Mesendoderm (in vitro differentiated cells): Measurements from ENCODE around the gene TANC1.

Experiments
- DNase-seq: peaks from one replicate; pipeline ENCODE4 v3.0.0; 2013
- H2AK5ac ChIP-seq: 2 replicates; pipeline ENCODE4 v1.6.1; 2013; ENCODE audit warnings: low read length, inconsistent platforms
- H2BK120ac ChIP-seq: 2 replicates; pipeline ENCODE4 v1.6.1; 2013; ENCODE audit warnings: low read depth, mild to moderate bottlenecking, low read length, moderate library complexity, mixed read lengths
- H2BK15ac ChIP-seq: replicated peaks from 2 replicates; pipeline ENCODE4 v1.6.1; 2013; ENCODE audit warnings: low read depth, mild to moderate bottlenecking, moderate library complexity
- H2BK5ac ChIP-seq: 2 replicates; pipeline ENCODE4 v1.6.1; 2013; ENCODE audit warnings: low read length, inconsistent platforms
- H3K18ac ChIP-seq: 2 replicates; pipeline ENCODE4 v1.6.1; 2013; ENCODE audit warnings: mild to moderate bottlenecking, low read length, mixed read lengths
- H3K23ac ChIP-seq: one replicate; pipeline ENCODE4 v1.6.1; 2013; ENCODE audit warnings: low read length
- H3K27ac ChIP-seq: 2 replicates; pipeline ENCODE4 v1.5.1; 2013; ENCODE audit warnings: low read depth, mild to moderate bottlenecking, inconsistent platforms, low read length, moderate library complexity
- H3K27me3 ChIP-seq: 2 replicates; pipeline ENCODE4 v1.6.1; 2013; ENCODE audit warnings: low read length, control low read depth, mild to moderate bottlenecking, inconsistent platforms; ENCODE audit not compliant: insufficient read depth, poor library complexity
- H3K36me3 ChIP-seq: 2 replicates; pipeline ENCODE4 v1.6.1; 2013; ENCODE audit warnings: low read length, inconsistent platforms; ENCODE audit not compliant: control insufficient read depth, insufficient read depth
- H3K4ac ChIP-seq: one replicate; pipeline ENCODE4 v1.6.1; 2013; ENCODE audit warnings: low read depth, mild to moderate bottlenecking, low read length, moderate library complexity
- H3K4me1 ChIP-seq: 2 replicates; pipeline ENCODE4 v1.6.1; 2013; ENCODE audit warnings: low read depth, low read length, inconsistent platforms; ENCODE audit not compliant: control insufficient read depth
- H3K4me2 ChIP-seq: 2 replicates; pipeline ENCODE4 v1.6.1; 2013; ENCODE audit warnings: low read length
- H3K4me3 ChIP-seq: 2 replicates; pipeline ENCODE4 v1.5.1; 2013; ENCODE audit warnings: mild to moderate bottlenecking, low read length
- H3K56ac ChIP-seq: one replicate; pipeline ENCODE4 v1.6.1; 2013; ENCODE audit warnings: low read length
- H3K79me1 ChIP-seq: 2 replicates; pipeline ENCODE4 v1.6.1; 2013; ENCODE audit warnings: low read length, inconsistent platforms
- H3K79me2 ChIP-seq: 2 replicates; pipeline ENCODE4 v1.6.1; 2013; ENCODE audit warnings: mild to moderate bottlenecking, low read length; ENCODE audit not compliant: control insufficient read depth, insufficient read depth
- H3K9ac ChIP-seq: 2 replicates; pipeline ENCODE4 v1.6.1; 2013; ENCODE audit warnings: low read length, inconsistent platforms
- H4K5ac ChIP-seq: one replicate; pipeline ENCODE4 v1.6.1; 2013; ENCODE audit warnings: low read length
- H4K8ac ChIP-seq: one replicate; pipeline ENCODE4 v1.6.1; 2013; ENCODE audit warnings: low read depth, mild to moderate bottlenecking, control low read depth, low read length, moderate library complexity
- WGBS: extraction: QIAGEN DNeasy Blood & Tissue Kit; methylation state at CpG from one replicate; pipeline ENCODE4 v1.1.7; 2013; ENCODE audit warnings: low lambda C conversion rate, missing lambda C conversion rate; ENCODE audit not compliant: insufficient coverage; ENCODE audit errors: extremely low coverage; 5-methylcytosine and 5-hydroxymethylcytosine counted together

The TANC1 gene

GRCh38 chr2:159110784-159111183 lies 142.3 kb downstream of the TANC1 start:
- WGBS = no CpG with 5 or more reads among the region's 2 CpGs
- Histone ChIP-seq H3K4me1 (no peaks in the 10 kb centered on the region), H3K4me2 (no peak overlapping the region), H3K27me3 (no peaks in the 10 kb centered on the region), H2BK15ac (no peak overlapping the region), H3K23ac (no peak overlapping the region), H3K27ac (no peak overlapping the region), H2AK5ac (no peak overlapping the region), H3K4ac (no peak overlapping the region), H3K18ac (no peak overlapping the region), H3K9ac (no peak overlapping the region), H4K5ac (no peak overlapping the region), H2BK120ac (no peak overlapping the region), H3K36me3 (no peaks in the 10 kb centered on the region), H3K56ac (no peak overlapping the region), H3K4me3 (no peak overlapping the region), H4K8ac (no peak overlapping the region), H3K79me1 (no peaks in the 10 kb centered on the region), H2BK5ac (no peak overlapping the region), H3K79me2 (no peaks in the 10 kb centered on the region)
- DNase-seq = no peak

- no peak overlapping the region for H4K5ac ChIP-seq
- H3K4ac ChIP-seq = no peak overlapping the region
- H3K23ac ChIP-seq = no peak overlapping the region
- no peak overlapping the region for H2BK15ac ChIP-seq
- H3K79me1 ChIP-seq = no peaks in the 10 kb centered on the region
- no peak overlapping the region for H2AK5ac ChIP-seq
- WGBS = no CpG with 5 or more reads among the region's 8 CpGs
- DNase-seq = no peak
- H3K18ac ChIP-seq = no peak overlapping the region
- H2BK5ac ChIP-seq = no peak overlapping the region
- no peaks in the 10 kb centered on the region for H3K79me2 ChIP-seq
- no peak overlapping the region for H4K8ac ChIP-seq
- no peak overlapping the region for H2BK120ac ChIP-seq
- no peaks in the 10 kb centered on the region for H3K4me1 ChIP-seq
- no peak overlapping the region for H3K4me3 ChIP-seq
- no peak overlapping the region for H3K4me2 ChIP-seq
- no peaks in the 10 kb centered on the region for H3K36me3 ChIP-seq
- H3K9ac ChIP-seq = no peak overlapping the region
- no peak overlapping the region for H3K56ac ChIP-seq
- no peaks in the 10 kb centered on the region for H3K27me3 ChIP-seq
- H3K27ac ChIP-seq = no peak overlapping the region
These were observed 143.0 kb downstream of the TANC1 start for GRCh38 chr2:159111346-159111927.

- H3K23ac ChIP-seq = no peak overlapping the region
These were observed 146.4 kb downstream of the TANC1 start for GRCh38 chr2:159114835-159115234.

GRCh38 chr2:159116922-159117321 lies 148.5 kb downstream of the TANC1 start:
- DNase-seq = no peak
- H2BK5ac ChIP-seq = no peak overlapping the region
- no peak overlapping the region for H2AK5ac ChIP-seq
- H2BK15ac ChIP-seq = no peak overlapping the region
- no peaks in the 10 kb centered on the region for H3K27me3 ChIP-seq
- no peak overlapping the region for H3K4ac ChIP-seq
- H4K8ac ChIP-seq = no peak overlapping the region
- H3K4me2 ChIP-seq = no peak overlapping the region
- no peaks in the 10 kb centered on the region for H3K79me2 ChIP-seq
- WGBS = no CpG with 5 or more reads among the region's 6 CpGs
- H3K4me3 ChIP-seq = no peak overlapping the region
- H4K5ac ChIP-seq = no peak overlapping the region
- H3K18ac ChIP-seq = no peak overlapping the region
- H3K36me3 ChIP-seq = no peaks in the 10 kb centered on the region
- no peak overlapping the region for H3K23ac ChIP-seq
- H3K27ac ChIP-seq = no peak overlapping the region
- H3K9ac ChIP-seq = no peak overlapping the region
- no peaks in the 10 kb centered on the region for H3K79me1 ChIP-seq
- no peaks in the 10 kb centered on the region for H3K4me1 ChIP-seq
- H3K56ac ChIP-seq = no peak overlapping the region
- no peak overlapping the region for H2BK120ac ChIP-seq

More at GRCh38 chr2:159114835-159115234, 146.4 kb downstream of the TANC1 start:
- H3K4me2 ChIP-seq = no peak overlapping the region
- no peak overlapping the region for H3K18ac ChIP-seq
- no peak overlapping the region for H3K9ac ChIP-seq
- H2AK5ac ChIP-seq = no peak overlapping the region
- WGBS = no CpG with 5 or more reads among the region's 5 CpGs
- no peaks in the 10 kb centered on the region for H3K4me1 ChIP-seq
- H3K56ac ChIP-seq = no peak overlapping the region
- H3K36me3 ChIP-seq = no peaks in the 10 kb centered on the region
- H3K79me2 ChIP-seq = no peaks in the 10 kb centered on the region
- no peak overlapping the region for H2BK5ac ChIP-seq
- no peak overlapping the region for H3K4me3 ChIP-seq
- no peak overlapping the region for H4K5ac ChIP-seq
- no peak overlapping the region for H3K27ac ChIP-seq
- no peaks in the 10 kb centered on the region for H3K79me1 ChIP-seq
- no peak overlapping the region for H2BK15ac ChIP-seq
- no peaks in the 10 kb centered on the region for H3K27me3 ChIP-seq
- H2BK120ac ChIP-seq = no peak overlapping the region
- H4K8ac ChIP-seq = no peak overlapping the region
- H3K4ac ChIP-seq = no peak overlapping the region
- DNase-seq = no peak

DNA sequence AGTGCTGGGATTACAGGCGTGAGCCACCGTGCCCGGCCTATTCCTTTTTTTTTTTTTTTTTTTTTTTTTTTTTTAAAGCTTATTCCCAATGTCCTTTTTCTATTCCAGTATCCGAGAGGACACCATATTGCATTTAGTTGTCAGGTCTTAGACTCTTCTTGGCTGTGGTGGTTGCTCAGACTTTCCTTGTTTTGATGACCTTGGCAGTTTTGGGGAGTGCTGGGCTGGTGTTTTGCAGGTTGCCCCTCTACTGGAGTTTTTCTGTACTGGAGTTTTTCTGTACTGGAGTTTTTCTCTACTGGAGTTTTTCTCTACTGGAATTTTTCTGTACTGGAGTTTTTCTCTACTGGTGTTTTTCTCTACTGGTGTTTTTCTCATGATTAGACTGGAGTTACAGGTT lies 149.2 kb downstream of the TANC1 start:
- Histone ChIP-seq H3K4me3 (no peak overlapping the region), H3K9ac (no peak overlapping the region), H3K56ac (no peak overlapping the region), H4K5ac (no peak overlapping the region), H3K27ac (no peak overlapping the region), H2BK15ac (no peak overlapping the region), H3K36me3 (no peaks in the 10 kb centered on the region), H3K79me1 (no peaks in the 10 kb centered on the region), H3K79me2 (no peaks in the 10 kb centered on the region), H3K4ac (no peak overlapping the region), H2BK120ac (no peak overlapping the region), H3K4me2 (no peak overlapping the region), H3K23ac (no peak overlapping the region), H3K18ac (no peak overlapping the region), H2AK5ac (no peak overlapping the region), H3K27me3 (no peaks in the 10 kb centered on the region), H4K8ac (no peak overlapping the region), H3K4me1 (no peaks in the 10 kb centered on the region), H2BK5ac (no peak overlapping the region)
- WGBS = no CpG with 5 or more reads among the region's 4 CpGs
- DNase-seq = no peak
